ENCODE data around the gene NFIB.

DNA sequence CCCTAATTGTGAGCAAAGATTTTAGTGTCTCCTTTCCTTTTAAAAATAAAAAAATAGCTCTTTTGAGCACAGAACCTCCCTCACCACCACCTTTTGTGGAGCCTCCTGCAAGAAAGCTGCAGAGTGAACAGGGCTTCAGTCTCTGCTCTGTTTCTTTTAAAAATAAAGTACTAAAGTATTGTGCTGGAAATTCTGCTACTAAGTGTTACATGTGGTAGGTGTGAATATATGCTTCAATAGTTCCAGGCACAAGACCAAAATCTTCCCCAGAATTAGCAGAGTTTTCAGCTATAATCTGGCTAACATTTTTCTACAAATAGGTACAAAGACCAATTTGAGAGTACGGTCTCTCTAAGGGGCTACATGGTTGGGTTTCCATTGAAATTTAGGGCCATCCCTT, 40.3 kb upstream of the NFIB start:
- no peak for TF ChIP-seq POLR2A (IDR thresholded peaks at IDR 0.05)
- no peak for TF ChIP-seq POLR2AphosphoS5 (IDR thresholded peaks at IDR 0.05)
- TF ChIP-seq, protein P1, sequence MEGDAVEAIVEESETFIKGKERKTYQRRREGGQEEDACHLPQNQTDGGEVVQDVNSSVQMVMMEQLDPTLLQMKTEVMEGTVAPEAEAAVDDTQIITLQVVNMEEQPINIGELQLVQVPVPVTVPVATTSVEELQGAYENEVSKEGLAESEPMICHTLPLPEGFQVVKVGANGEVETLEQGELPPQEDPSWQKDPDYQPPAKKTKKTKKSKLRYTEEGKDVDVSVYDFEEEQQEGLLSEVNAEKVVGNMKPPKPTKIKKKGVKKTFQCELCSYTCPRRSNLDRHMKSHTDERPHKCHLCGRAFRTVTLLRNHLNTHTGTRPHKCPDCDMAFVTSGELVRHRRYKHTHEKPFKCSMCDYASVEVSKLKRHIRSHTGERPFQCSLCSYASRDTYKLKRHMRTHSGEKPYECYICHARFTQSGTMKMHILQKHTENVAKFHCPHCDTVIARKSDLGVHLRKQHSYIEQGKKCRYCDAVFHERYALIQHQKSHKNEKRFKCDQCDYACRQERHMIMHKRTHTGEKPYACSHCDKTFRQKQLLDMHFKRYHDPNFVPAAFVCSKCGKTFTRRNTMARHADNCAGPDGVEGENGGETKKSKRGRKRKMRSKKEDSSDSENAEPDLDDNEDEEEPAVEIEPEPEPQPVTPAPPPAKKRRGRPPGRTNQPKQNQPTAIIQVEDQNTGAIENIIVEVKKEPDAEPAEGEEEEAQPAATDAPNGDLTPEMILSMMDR (IDR thresholded peaks at IDR 0.05) = no peak
- TF ChIP-seq EP300 (IDR thresholded peaks at IDR 0.05; ENCODE audit: low read depth) = no peak
